GM12878 (cell line): ENCODE results near the gene PRDM2. TPM values are rescaled to one million over a fixed set of nuclear protein-coding genes. Genes with fewer than 3 reads are reported as not detected.

Experiments used
- ATAC-seq: fragments of 200-7000 bp; cut with Tn5 transposase; 3 replicates; pipeline ENCODE4 v1.9.1; 2020; ENCODE audit warnings: mild to moderate bottlenecking, moderate library complexity
- BruUV-seq: library from RNA; stranded (reverse); fragments of 400-500 nt; replicated peaks from 2 replicates; lab custom pipeline; 2021; lab: Mats Ljungman, UMichigan
- CTCF ChIA-PET: fragments of 300-600 bp; sonication (Branson Sonifier 250); formaldehyde crosslinking; extraction: SDS; loops from one replicate; lab custom pipeline; 2021; ENCODE audit warnings: inconsistent platforms; lab: Yijun Ruan, JAX
- POLR2A ChIA-PET: fragments of 350-600 bp; formaldehyde crosslinking; extraction: SDS; loops from one replicate; lab custom pipeline; 2021; ENCODE audit warnings: inconsistent platforms; lab: Charles Lee
- RAD21 ChIA-PET: fragments of 300-600 bp; sonication (Branson Sonifier 250); formaldehyde crosslinking; loops from one replicate; lab custom pipeline; 2023; ENCODE audit warnings: antibody characterized with exemption; ENCODE audit not compliant: unreplicated experiment; lab: Charles Lee
- SMC1A ChIA-PET: fragments of 300-600 bp; sonication (Branson Sonifier 250); formaldehyde crosslinking; loops from one replicate; lab custom pipeline; 2023; ENCODE audit not compliant: unreplicated experiment, uncharacterized antibody; lab: Charles Lee
- DNase-seq: peaks from one replicate; pipeline ENCODE4 v3.0.0-alpha.2; 2011; ENCODE audit warnings: low read depth, low spot score
- FAIRE-seq: peaks from 3 replicates; lab custom pipeline; 2011; peaks lifted over from hg19 to GRCh38; lab: Jason Lieb, UNC
- H2AFZ ChIP-seq: 2 replicates; pipeline ENCODE4 v1.6.0; 2011; ENCODE audit warnings: low read depth, low read length, control low read depth; ENCODE audit not compliant: control insufficient read depth
- H3K27ac ChIP-seq: 2 replicates; pipeline ENCODE4 v1.5.1; 2011; ENCODE audit warnings: control low read depth; ENCODE audit not compliant: control insufficient read depth, insufficient read depth
- H3K27me3 ChIP-seq, 2 experiments: replicated peaks in 1 of 2; 2 replicates each; pipeline versions ENCODE4 v1.6.0 to v1.6.1; 2011; ENCODE audit warnings: low read length in 1 of 2; ENCODE audit not compliant: control insufficient read depth in 2 of 2, insufficient read depth in 2 of 2
- H3K36me3 ChIP-seq, 2 experiments: 2 replicates each; pipeline ENCODE4 v1.5.1; 2011; ENCODE audit warnings: low read length in 1 of 2; ENCODE audit not compliant: control insufficient read depth in 2 of 2, insufficient read depth in 2 of 2
- H3K4me1 ChIP-seq: 2 replicates; pipeline ENCODE4 v1.6.1; 2011; ENCODE audit warnings: mild to moderate bottlenecking, low read length, moderate library complexity, mixed read lengths; ENCODE audit not compliant: control insufficient read depth, insufficient read depth
- H3K4me2 ChIP-seq: 2 replicates; pipeline ENCODE4 v1.6.0; 2011; ENCODE audit warnings: control low read depth; ENCODE audit not compliant: control insufficient read depth, insufficient read depth
- H3K4me3 ChIP-seq: fragments of 200-600 bp; sonication (generic); 2 replicates; pipeline ENCODE4 v1.5.1; 2016
- H3K79me2 ChIP-seq: 2 replicates; pipeline ENCODE4 v1.6.0; 2011; ENCODE audit warnings: low read length; ENCODE audit not compliant: control insufficient read depth, insufficient read depth
- H3K9ac ChIP-seq: 2 replicates; pipeline ENCODE4 v1.8.0; 2011; ENCODE audit warnings: low read length, control low read depth, mixed read lengths; ENCODE audit not compliant: control insufficient read depth, insufficient read depth
- H3K9me3 ChIP-seq: replicated peaks from 3 replicates; pipeline ENCODE4 v1.5.1; 2011; ENCODE audit warnings: mild to moderate bottlenecking, low read length; ENCODE audit not compliant: control insufficient read depth, insufficient read depth
- H4K20me1 ChIP-seq: 2 replicates; pipeline ENCODE4 v1.6.0; 2011; ENCODE audit not compliant: control insufficient read depth, insufficient read depth
- ETV6 ChIP-seq, 2 experiments: fragments of 450-650 bp in 1 of 2; IDR thresholded peaks in 1 of 2; conservative IDR thresholded peaks in 1 of 2; 2 replicates each; pipeline ENCODE4 v1.6.1; 2014; ENCODE audit warnings: antibody characterized with exemption in 1 of 2, borderline replicate concordance in 1 of 2, low read depth in 1 of 2, mild to moderate bottlenecking in 1 of 2, moderate library complexity in 1 of 2
- POLR2A ChIP-seq: IDR thresholded peaks from 2 replicates; pipeline ENCODE4 v1.6.1; 2011; ENCODE audit warnings: low read depth, mild to moderate bottlenecking, low read length
- RCOR1 ChIP-seq: conservative IDR thresholded peaks from 2 replicates; pipeline ENCODE4 v1.6.1; 2012; ENCODE audit warnings: low read depth, low read length, improper control_type of control experiment
- STAT3 ChIP-seq: IDR thresholded peaks from 2 replicates; pipeline ENCODE4 v1.6.1; 2011; ENCODE audit warnings: low read depth, low read length, improper control_type of control experiment
- WGBS: methylation state at CpG from one replicate; pipeline ENCODE4 v1.1.6; 2016; ENCODE audit warnings: low lambda C conversion rate; ENCODE audit not compliant: insufficient replicate concordance, insufficient coverage; ENCODE audit errors: missing lambda C conversion rate; 5-methylcytosine and 5-hydroxymethylcytosine counted together
- in situ Hi-C: fragments of 300-500 bp; cut with MboI; formaldehyde crosslinking; loops from 9 replicates; pipeline ENCODE4 v1.14.3; 2018; ENCODE audit warnings: mixed read lengths
- intact Hi-C: fragments of 100-400 bp; cut with micrococcal nuclease; formaldehyde crosslinking; loops from one replicate; pipeline ENCODE4 v1.14.2; 2022; ENCODE audit not compliant: unreplicated experiment
- polyA plus RNA-seq, 11 experiments: library from polyadenylated mRNA; depleted of rRNA in 4 of 11; unstranded in 6 of 11; stranded (reverse) in 5 of 11; fragments of >200 nt; fragmentation: Nextera tagmentation in 4 of 11; fragmentation: Illumina TruSeq in 1 of 11; extraction: Ambion mirVana in 4 of 11; extraction: Trizol in 1 of 11; gene quantifications; 1 replicate in 1 of 11; 2 replicates in 10 of 11; pipeline versions ENCODE4 v1.2.1 to v1.2.3, GENCODE V29; 2011 to 2016; ENCODE audit warnings: inconsistent platforms in 2 of 11, missing spikeins in 2 of 11, low read depth in 1 of 11
- total RNA-seq, 4 experiments: library from RNA; depleted of rRNA in 3 of 4; stranded (reverse); fragments of >200 nt in 3 of 4; fragmentation: Illumina TruSeq in 1 of 4; extraction: Trizol in 1 of 4; gene quantifications; 2 replicates each; pipeline versions ENCODE4 v1.2.1 to v1.2.3, GENCODE V29; 2013 to 2021
- TF ChIP-seq, protein P1 (sequence below): fragments of 450-650 bp; IDR thresholded peaks from 2 replicates; pipeline ENCODE4 v1.6.1; 2016; ENCODE audit warnings: mild to moderate bottlenecking

PRDM2 gene
- total and polyA plus RNA-seq, 10 of the 15 experiments (the other 5 are each of a cell fraction or from before 2014, with no cell fraction given): 8.4 to 45.1 (median 23.5) TPM

DNA sequence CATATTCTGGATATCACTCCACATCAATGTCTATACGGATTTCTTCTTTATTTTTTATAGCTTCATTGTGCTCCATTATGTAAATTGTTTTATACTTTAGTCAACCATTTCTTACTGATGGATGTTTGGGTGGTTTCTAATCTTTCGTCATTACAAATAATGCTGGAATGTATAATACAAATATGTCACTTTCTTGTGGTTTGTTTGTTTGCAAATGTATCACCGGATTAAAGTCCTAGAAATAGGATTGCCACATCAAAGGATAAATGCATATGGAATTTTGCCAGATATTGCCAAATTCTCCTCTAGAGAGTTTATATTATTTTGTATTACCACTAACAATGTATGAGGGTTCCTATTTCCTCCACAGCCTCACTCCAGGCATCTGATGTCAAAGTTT, 48.7 kb upstream of the PRDM2 start (continued):
- TF ChIP-seq POLR2A: no peak
- no peak for TF ChIP-seq RCOR1
- no peak for TF ChIP-seq STAT3

DNA sequence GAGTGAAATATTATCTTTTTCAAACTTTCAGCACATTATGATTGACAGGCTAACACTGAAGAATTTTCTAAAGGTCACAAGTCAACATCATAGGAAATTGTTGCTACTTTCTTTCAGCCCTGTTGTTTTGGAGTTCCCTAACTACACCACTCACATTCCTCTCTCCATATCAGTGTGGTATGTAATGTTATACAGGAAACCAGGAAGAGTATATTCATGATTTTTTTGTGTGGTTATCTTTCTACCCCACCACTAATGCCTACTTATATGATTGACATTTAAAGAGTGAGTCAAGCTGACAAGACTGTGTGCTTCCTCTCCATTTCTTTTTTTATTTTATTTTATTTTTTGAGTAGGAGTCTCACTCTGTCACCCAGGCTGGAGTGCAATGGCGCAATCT, 47.8 kb upstream of the PRDM2 start:
- in situ Hi-C loops (no loop called here), intact Hi-C loops (no loop called here)
- Histone ChIP-seq H3K4me1 (no peaks in the 10 kb centered on the region), H2AFZ (no peak overlapping the region), H3K4me2 (no peak overlapping the region), H3K36me3 (no peaks in the 10 kb centered on the region), H3K9me3 (no peaks in the 10 kb centered on the region), H3K79me2 (no peaks in the 10 kb centered on the region), H4K20me1 (no peaks in the 10 kb centered on the region), H3K4me3 (no peak overlapping the region), H3K9ac (no peak overlapping the region), H3K27ac (no peak overlapping the region), H3K27me3 (no peaks in the 10 kb centered on the region)
- FAIRE-seq: no peak
- BruUV-seq: no TSS peak
- SMC1A ChIA-PET: no interaction called here
- DNase-seq: no peak
- no peak for TF ChIP-seq ETV6 (conservative IDR thresholded peaks at IDR 0.05 in 1 of 2, IDR thresholded peaks at IDR 0.05 in 1 of 2; ENCODE audit: borderline replicate concordance in 1 of 2, low read depth in 1 of 2)
- TF ChIP-seq, protein P1, sequence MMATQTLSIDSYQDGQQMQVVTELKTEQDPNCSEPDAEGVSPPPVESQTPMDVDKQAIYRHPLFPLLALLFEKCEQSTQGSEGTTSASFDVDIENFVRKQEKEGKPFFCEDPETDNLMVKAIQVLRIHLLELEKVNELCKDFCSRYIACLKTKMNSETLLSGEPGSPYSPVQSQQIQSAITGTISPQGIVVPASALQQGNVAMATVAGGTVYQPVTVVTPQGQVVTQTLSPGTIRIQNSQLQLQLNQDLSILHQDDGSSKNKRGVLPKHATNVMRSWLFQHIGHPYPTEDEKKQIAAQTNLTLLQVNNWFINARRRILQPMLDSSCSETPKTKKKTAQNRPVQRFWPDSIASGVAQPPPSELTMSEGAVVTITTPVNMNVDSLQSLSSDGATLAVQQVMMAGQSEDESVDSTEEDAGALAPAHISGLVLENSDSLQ: 0 out of 2 replicates have a peak, but pooled peaks have one; percentile 18
- RAD21 ChIA-PET: no interaction called here
- CTCF ChIA-PET: no interaction called here
- ATAC-seq: no peak
- POLR2A ChIA-PET: no interaction called here
- WGBS: 29% methylated on average over 1 of the region's 1 CpG
